K562 (cell line): ENCODE results near the gene DET1. TPM values are rescaled to one million over a fixed set of nuclear protein-coding genes. Genes with fewer than 3 reads are reported as not detected.

Experiments used
- ATAC-seq: fragments of 200-7000 bp; cut with Tn5 transposase; 3 replicates; pipeline ENCODE4 v1.9.1; 2020; ENCODE audit warnings: moderate library complexity
- BruUV-seq: library from RNA; stranded (reverse); fragments of 400-500 nt; replicated peaks from 2 replicates; lab custom pipeline; 2021; lab: Mats Ljungman, UMichigan
- CTCF ChIA-PET: fragments of 300-600 bp; formaldehyde crosslinking; extraction: SDS; loops from one replicate; lab custom pipeline; 2021; ENCODE audit warnings: low intra/inter-chr PET ratio; lab: Yijun Ruan, JAX
- POLR2A ChIA-PET: fragments of 300-600, 350-650 bp; sonication (Branson Sonifier 250); formaldehyde crosslinking; extraction: SDS; loops from one replicate; lab custom pipeline; 2021; ENCODE audit warnings: antibody characterized with exemption, inconsistent platforms; lab: Yijun Ruan, JAX
- DNase-seq, 4 experiments: peaks; one replicate each; pipeline versions ENCODE4 v3.0.0 to v3.0.0-alpha.2; 2011 to 2018; ENCODE audit warnings: low spot score in 3 of 4, mixed read lengths in 3 of 4; ENCODE audit errors: extremely low read depth in 1 of 4
- FAIRE-seq: peaks from 2 replicates; lab custom pipeline; 2011; peaks lifted over from hg19 to GRCh38; lab: Jason Lieb, UNC
- H2AFZ ChIP-seq: 2 replicates; pipeline ENCODE4 v1.6.0; 2011; ENCODE audit warnings: low read depth, low read length, control low read depth, inconsistent platforms
- H3K27ac ChIP-seq: fragments of 200-600 bp; 3 replicates; pipeline ENCODE4 v1.8.0; 2011; ENCODE audit warnings: low read depth, mild to moderate bottlenecking, control low read depth, inconsistent platforms, low read length, moderate library complexity, mixed read lengths; ENCODE audit errors: extremely low read depth
- H3K27me3 ChIP-seq, 2 experiments: fragments of 300-600 bp in 1 of 2; 2 replicates in 1 of 2; 3 replicates in 1 of 2; pipeline versions ENCODE4 v1.6.0 to v1.8.0; 2011; ENCODE audit warnings: inconsistent platforms in 2 of 2, low read length in 2 of 2, mild to moderate bottlenecking in 1 of 2, mixed read lengths in 1 of 2, moderate library complexity in 1 of 2; ENCODE audit not compliant: control insufficient read depth in 2 of 2, insufficient read depth in 2 of 2
- H3K36me3 ChIP-seq: fragments of 300-600 bp; 3 replicates; pipeline ENCODE4 v1.8.0; 2011; ENCODE audit warnings: mild to moderate bottlenecking, low read length, inconsistent platforms; ENCODE audit not compliant: control insufficient read depth, insufficient read depth
- H3K4me1 ChIP-seq, 2 experiments: fragments of 200-600 bp in 1 of 2; replicated peaks in 1 of 2; 2 replicates in 1 of 2; 3 replicates in 1 of 2; pipeline versions ENCODE4 v1.5.1 to v1.8.0; 2011; ENCODE audit warnings: inconsistent platforms in 2 of 2, low read length in 2 of 2, mild to moderate bottlenecking in 1 of 2, mixed read lengths in 1 of 2, moderate library complexity in 1 of 2; ENCODE audit not compliant: control insufficient read depth in 2 of 2, insufficient read depth in 2 of 2
- H3K4me2 ChIP-seq: 2 replicates; pipeline ENCODE4 v1.6.1; 2011; ENCODE audit warnings: low read length, control low read depth, inconsistent platforms, mixed read lengths; ENCODE audit not compliant: insufficient read depth
- H3K4me3 ChIP-seq: fragments of 200-600 bp; sonication (generic), shearing (Covaris generic); 2 replicates; pipeline ENCODE4 v1.5.1; 2016; ENCODE audit warnings: control low read depth, inconsistent platforms
- H3K79me2 ChIP-seq: fragments of 200-600 bp; 3 replicates; pipeline ENCODE4 v1.8.0; 2011; ENCODE audit warnings: low read length, inconsistent platforms; ENCODE audit not compliant: control insufficient read depth, insufficient read depth
- H3K9ac ChIP-seq, 2 experiments: 2 replicates each; pipeline versions ENCODE4 v1.6.0 to v1.6.1; 2011; ENCODE audit warnings: low read depth in 2 of 2, low read length in 2 of 2, control low read depth in 1 of 2, inconsistent platforms in 1 of 2, mild to moderate bottlenecking in 1 of 2, mixed read lengths in 1 of 2; ENCODE audit not compliant: insufficient read depth in 1 of 2
- H3K9me1 ChIP-seq: one replicate; pipeline ENCODE4 v1.6.0; 2011; ENCODE audit warnings: inconsistent platforms, mild to moderate bottlenecking, low read length, moderate library complexity; ENCODE audit not compliant: control insufficient read depth, insufficient read depth
- H3K9me3 ChIP-seq: replicated peaks from 2 replicates; pipeline ENCODE4 v1.5.1; 2011; ENCODE audit warnings: low read depth, low read length, inconsistent platforms; ENCODE audit not compliant: control insufficient read depth, insufficient read depth
- H4K20me1 ChIP-seq: replicated peaks from 2 replicates; pipeline ENCODE4 v1.6.1; 2011; ENCODE audit warnings: low read length, inconsistent platforms, mixed read lengths; ENCODE audit not compliant: control insufficient read depth, insufficient read depth
- CBFB ChIP-seq: sonication (generic); formaldehyde crosslinking; IDR thresholded peaks from 2 replicates; pipeline ENCODE4 v1.4.0; 2020; ENCODE audit warnings: mild to moderate bottlenecking, missing genetic modification reagents
- ELF1 ChIP-seq: fragments of 200-800 bp; sonication (Bioruptor generic); IDR thresholded peaks from 2 replicates; pipeline ENCODE4 v1.6.1; 2016; ENCODE audit warnings: missing genetic modification characterization, missing compliant biosample characterization
- FOXP1 ChIP-seq: sonication (generic); formaldehyde crosslinking; IDR thresholded peaks from 2 replicates; pipeline ENCODE4 v1.8.0; 2022; ENCODE audit warnings: mild to moderate bottlenecking, missing genetic modification reagents
- MNT ChIP-seq, 2 experiments: fragments of 450-650 bp; conservative IDR thresholded peaks; 2 replicates each; pipeline ENCODE4 v1.6.1; 2017; ENCODE audit warnings: mild to moderate bottlenecking in 2 of 2, moderate library complexity in 2 of 2
- RAD21 ChIP-seq, 2 experiments: fragments of 250-450 bp in 1 of 2; fragments of 450-650 bp in 1 of 2; sonication (Bioruptor Pico) in 1 of 2; formaldehyde crosslinking in 1 of 2; IDR thresholded peaks in 1 of 2; conservative IDR thresholded peaks in 1 of 2; 2 replicates each; pipeline versions ENCODE4 v1.4.0 to v1.8.0; 2020 to 2022; ENCODE audit warnings: mild to moderate bottlenecking in 2 of 2, moderate library complexity in 1 of 2
- SP1 ChIP-seq: sonication (generic); formaldehyde crosslinking; IDR thresholded peaks from 2 replicates; pipeline ENCODE4 v1.8.1; 2022; ENCODE audit warnings: mild to moderate bottlenecking, missing genetic modification reagents
- SRSF3 ChIP-seq: fragments of 200-400 bp; formaldehyde crosslinking; IDR thresholded peaks from 2 replicates; pipeline ENCODE4 v1.6.1; 2016; ENCODE audit warnings: mild to moderate bottlenecking, low read length, moderate library complexity; ENCODE audit not compliant: insufficient read depth
- ZBTB7A ChIP-seq: IDR thresholded peaks from 2 replicates; pipeline ENCODE4 v1.6.1; 2011; ENCODE audit warnings: low read depth, mild to moderate bottlenecking, low read length, moderate library complexity, borderline replicate concordance; ENCODE audit not compliant: control insufficient read depth
- ZNF175 ChIP-seq: fragments of 200-800 bp; sonication (Bioruptor generic); IDR thresholded peaks from 2 replicates; pipeline ENCODE4 v1.6.1; 2016; ENCODE audit warnings: low read depth, mild to moderate bottlenecking, missing genetic modification characterization, missing compliant biosample characterization
- ZNF212 ChIP-seq: fragments of 450-650 bp; formaldehyde crosslinking; IDR thresholded peaks from 2 replicates; pipeline ENCODE4 v1.4.0; 2020; ENCODE audit warnings: mild to moderate bottlenecking
- ZNF316 ChIP-seq: fragments of 450-650 bp; IDR thresholded peaks from 2 replicates; pipeline ENCODE4 v1.6.1; 2016
- WGBS: fragments of 100-300 bp; shearing (Covaris generic); methylation state at CpG from one replicate; pipeline ENCODE4 v1.1.6; 2016; ENCODE audit warnings: low coverage, mixed read lengths; ENCODE audit not compliant: insufficient coverage; ENCODE audit errors: missing lambda C conversion rate; 5-methylcytosine and 5-hydroxymethylcytosine counted together
- in situ Hi-C: fragments of 300-500 bp; cut with MboI; formaldehyde crosslinking; loops from 4 replicates; pipeline ENCODE4 v1.15.0; 2018; ENCODE audit warnings: inconsistent platforms, mixed read lengths
- intact Hi-C: fragments of 100-400 bp; cut with micrococcal nuclease; formaldehyde crosslinking; loops from 2 replicates; pipeline ENCODE4 v1.14.2; 2022
- polyA plus RNA-seq, 8 experiments: library from polyadenylated mRNA; depleted of rRNA in 4 of 8; stranded (reverse) in 5 of 8; unstranded in 3 of 8; fragments of >200 nt; fragmentation: Nextera tagmentation in 2 of 8; fragmentation: Illumina TruSeq in 1 of 8; extraction: Ambion mirVana in 2 of 8; extraction: Trizol in 1 of 8; gene quantifications; 2 replicates each; pipeline versions ENCODE4 v1.2.1 to v1.2.3, GENCODE V29; 2011 to 2014; ENCODE audit warnings: inconsistent platforms in 1 of 8, missing spikeins in 1 of 8
- total RNA-seq, 7 experiments: library from RNA; depleted of rRNA in 6 of 7; stranded (reverse); fragments of >200 nt in 6 of 7; fragmentation: Illumina TruSeq in 2 of 7; extraction: Trizol in 2 of 7; gene quantifications; 2 replicates each; pipeline versions ENCODE4 v1.2.1 to v1.2.3, GENCODE V29; 2011 to 2021; ENCODE audit warnings: low replicate concordance in 1 of 7

Gene DET1
- total and polyA plus RNA-seq, 9 of the 15 experiments (the other 6 are each of a cell fraction or from before 2014, with no cell fraction given), result 4.2 to 8.1 (median 6.0) TPM

DNA sequence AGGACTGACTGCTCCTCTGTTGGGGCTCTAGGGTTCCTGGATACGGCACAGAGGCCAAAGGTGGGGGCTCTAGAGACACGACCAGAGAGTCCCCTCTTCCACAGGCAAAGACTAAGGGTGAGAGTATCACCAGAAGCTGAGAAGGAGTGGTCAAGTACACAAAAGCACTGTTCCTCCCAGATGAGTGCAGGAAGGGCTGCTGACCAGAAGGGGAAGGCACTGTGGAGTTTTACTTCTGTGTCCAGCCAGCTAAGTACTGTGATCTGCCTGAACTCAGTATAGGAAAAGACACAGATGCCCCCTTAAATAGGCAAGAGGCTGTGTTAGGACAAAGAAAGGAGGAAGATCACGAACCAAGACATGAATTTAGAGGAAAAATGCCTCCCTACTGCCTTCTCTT lies 67.3 kb downstream of the DET1 start:
- Histone ChIP-seq H3K4me2 (no peak overlapping the region), H4K20me1 (no peaks in the 10 kb centered on the region), H3K9me1 (no peaks in the 10 kb centered on the region), H3K9me3 (no peaks in the 10 kb centered on the region), H3K4me3 (no peak overlapping the region), H3K79me2 (no peaks in the 10 kb centered on the region), H3K27me3 (no peaks in the 10 kb centered on the region), H3K27ac (no peak overlapping the region), H2AFZ (no peak overlapping the region), H3K36me3 (peaks cover 36% of the 10 kb centered on the region), H3K9ac (0 out of 4 replicates have a peak overlapping the region, but pooled peaks of 1 of the 2 experiments have one; percentile 46), H3K4me1 (no peaks in the 10 kb centered on the region)
- ChIA-PET CTCF (no interaction called here), POLR2A (interaction anchor here (0.5 kb wide), 1 partner anchor 159 kb away, joined by 3 read pairs; no protein-coding TSS in a partner anchor)
- intact Hi-C loops, result no loop called here
- TF ChIP-seq RAD21 (CRISPR knock-in tag; conservative IDR thresholded peaks at IDR 0.05 in 1 of 2, IDR thresholded peaks at IDR 0.05 in 1 of 2) (peak in 1 of 2 experiments; percentile 9; a peak in 1 of 4 replicates), SP1 (no peak)
- FAIRE-seq (no peak), DNase-seq (no peak), ATAC-seq (peak; percentile 69)
- WGBS, result 80% methylated on average over 3 of the region's 3 CpGs
- in situ Hi-C loops, result loop anchor here (5.0 to 10.0 kb wide), 2 partner anchors 138 to 346 kb away; no protein-coding TSS in a partner anchor
- BruUV-seq, result no TSS peak

DNA sequence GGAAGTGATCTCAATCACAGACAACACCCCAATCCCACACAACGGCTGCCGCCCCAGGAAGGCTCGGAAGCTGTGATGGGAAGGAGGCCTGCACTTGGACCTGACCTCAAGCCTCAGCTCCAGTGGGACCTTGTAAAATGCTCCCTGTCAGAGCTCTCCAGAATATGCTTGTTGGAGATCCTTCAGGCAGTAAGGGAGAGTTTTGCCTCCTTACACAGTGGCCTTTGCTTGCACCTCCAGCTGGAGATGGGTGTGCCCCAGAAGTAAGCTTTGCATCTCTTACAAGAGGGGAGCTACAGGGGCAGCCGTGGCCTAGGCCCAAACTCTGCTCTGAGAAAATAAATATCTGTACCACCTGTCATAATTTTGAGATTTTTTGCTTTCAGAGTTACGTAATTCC lies 68.6 kb downstream of the DET1 start:
- FAIRE-seq (no peak), DNase-seq (no peak), ATAC-seq (no peak)
- TF ChIP-seq ZBTB7A (no peak), FOXP1 (CRISPR knock-in tag) (no peak), ELF1 (tag) (no peak), SRSF3 (no peak), MNT (conservative IDR thresholded peaks at IDR 0.05) (no peak), ZNF175 (CRISPR knock-in tag) (no peak), ZNF212 (CRISPR knock-in tag) (no peak), CBFB (CRISPR knock-in tag) (no peak), ZNF316 (no peak)
- peaks cover 44% of the 10 kb centered on the region for H3K36me3 ChIP-seq
- CTCF ChIA-PET, result interaction anchor here (2.9 kb wide), 1 partner anchor 136 kb away, joined by 34 read pairs; no protein-coding TSS in a partner anchor
- in situ Hi-C loops (loop anchor here (5.0 to 10.0 kb wide), 2 partner anchors 139 to 347 kb away; no protein-coding TSS in a partner anchor), intact Hi-C loops (loop anchor here (2.0 kb wide), 1 partner anchor 223 kb away; no protein-coding TSS in a partner anchor)
- POLR2A ChIA-PET, result interaction anchor here (0.6 to 0.9 kb wide), 3 partner anchors 11 to 56 kb away, joined by 3 to 4 read pairs (median 3); partner anchors contain the start of genes MRPL46 and MRPS11
- H3K4me3 ChIP-seq, result no peak overlapping the region
- H4K20me1 ChIP-seq, result no peaks in the 10 kb centered on the region
- H3K79me2 ChIP-seq, result no peaks in the 10 kb centered on the region
- H3K27me3 ChIP-seq, result no peaks in the 10 kb centered on the region
- peak overlapping the region in 1 of 2 experiments; percentile 41; a peak in 1 of 4 replicates for H3K9ac ChIP-seq
- no peaks in the 10 kb centered on the region for H3K4me1 ChIP-seq
- no peaks in the 10 kb centered on the region for H3K9me3 ChIP-seq
- 94% methylated on average over 5 of the region's 5 CpGs for WGBS
- H3K9me1 ChIP-seq, result no peaks in the 10 kb centered on the region
- H2AFZ ChIP-seq, result no peak overlapping the region
- no peak overlapping the region for H3K27ac ChIP-seq
- H3K4me2 ChIP-seq, result no peak overlapping the region
- no TSS peak for BruUV-seq
